Naive B cell (primary cell): ENCODE measurements around the gene RIPPLY3. TPM values are rescaled to one million over a fixed set of nuclear protein-coding genes. Genes with fewer than 3 reads are reported as not detected.
A peak's percentile ranks its signal among the peaks of the same experiment; 100 is the strongest.

Experiments used
- ATAC-seq, 2 donors: fragments of 150-1000 bp; cut with Tn5 transposase; 2 replicates each; pipeline ENCODE4 v1.10.0; 2021; ENCODE audit warnings: low read depth in 2 of 2, mild to moderate bottlenecking in 2 of 2, moderate library complexity in 2 of 2
- DNase-seq: peaks from one replicate; pipeline ENCODE4 v3.0.0; 2022
- H3K27ac Mint-ChIP-seq, 6 donors: one replicate each; pipeline ENCODE4 v1.8.0; 2020 to 2022; ENCODE audit warnings: mild to moderate bottlenecking in 6 of 6, mixed read lengths in 6 of 6, moderate library complexity in 5 of 6, inconsistent platforms in 2 of 6
- H3K27me3 Mint-ChIP-seq, 3 donors: one replicate each; pipeline ENCODE4 v1.8.0; 2021 to 2022; ENCODE audit warnings: mixed read lengths in 3 of 3, mild to moderate bottlenecking in 1 of 3
- H3K36me3 Mint-ChIP-seq, 2 donors: one replicate each; pipeline ENCODE4 v1.8.0; 2020 to 2022; ENCODE audit warnings: mixed read lengths in 2 of 2, inconsistent platforms in 1 of 2, mild to moderate bottlenecking in 1 of 2
- H3K4me1 Mint-ChIP-seq, 3 donors: one replicate each; pipeline ENCODE4 v1.8.0; 2020 to 2022; ENCODE audit warnings: mixed read lengths in 3 of 3, inconsistent platforms in 1 of 3, mild to moderate bottlenecking in 1 of 3, moderate library complexity in 1 of 3
- H3K4me3 Mint-ChIP-seq, 8 donors: one replicate each; pipeline ENCODE4 v1.8.0; 2020 to 2022; ENCODE audit warnings: mild to moderate bottlenecking in 8 of 8, mixed read lengths in 8 of 8, moderate library complexity in 8 of 8, inconsistent platforms in 2 of 8
- H3K9me3 Mint-ChIP-seq, 7 donors: one replicate each; pipeline ENCODE4 v1.8.0; 2020 to 2022; ENCODE audit warnings: mixed read lengths in 7 of 7, mild to moderate bottlenecking in 5 of 7, inconsistent platforms in 2 of 7, moderate library complexity in 1 of 7
- polyA plus RNA-seq, 6 donors: library from polyadenylated mRNA; unstranded; fragments of 300-500 nt; fragmentation: Illumina TruSeq; gene quantifications; one replicate each; pipeline ENCODE4 v1.2.3, GENCODE V29; 2021; ENCODE audit warnings: low read depth in 6 of 6

The RIPPLY3 gene
- not detected for polyA plus RNA-seq

GRCh38 chr21:37006486-37007291 is at the start of gene RIPPLY3:
TSS of gene RIPPLY3 (plus strand) at chr21:37006702. CDS start at chr21:37006773, 71 bp downstream.
- no peak for DNase-seq
- H3K9me3 Mint-ChIP-seq: no peaks in the 10 kb centered on the region
- H3K36me3 Mint-ChIP-seq: no peaks in the 10 kb centered on the region
- H3K4me3 Mint-ChIP-seq: peak within 1 kb of the TSS; percentile 27 to 82 (median 66)
- peaks cover 8 to 21% (median 12%) of the 10 kb centered on the region in 3 donors for H3K4me1 Mint-ChIP-seq
- ATAC-seq: peak; percentile 38
- no peak within 1 kb of the TSS for H3K27ac Mint-ChIP-seq
- peaks cover 22 to 41% (median 28%) of the 10 kb centered on the region in 3 donors for H3K27me3 Mint-ChIP-seq

- Mint-ChIP-seq H3K36me3 (peaks cover 5 to 15% of the 10 kb centered on the region in 2 donors), H3K4me3 (no peak overlapping the region), H3K9me3 (no peaks in the 10 kb centered on the region), H3K4me1 (peaks cover 0 to 4% (median 0%) of the 10 kb centered on the region in 3 donors), H3K27ac (peak overlapping the region in 1 of 6 donors; percentile 76), H3K27me3 (no peaks in the 10 kb centered on the region)
- DNase-seq (no peak), ATAC-seq (no peak)
Measured at GRCh38 chr21:36959020-36959835, 47.3 kb upstream of the RIPPLY3 start.

GRCh38 chr21:36960676-36961284 is 45.7 kb upstream of the RIPPLY3 start:
- Mint-ChIP-seq H3K36me3 (peaks cover 5 to 15% of the 10 kb centered on the region in 2 donors), H3K4me3 (peak overlapping the region in 1 of 8 donors; percentile 25), H3K27me3 (no peaks in the 10 kb centered on the region), H3K4me1 (peaks cover 9 to 12% (median 11%) of the 10 kb centered on the region in 3 donors), H3K9me3 (no peaks in the 10 kb centered on the region), H3K27ac (peak overlapping the region in 1 of 6 donors; percentile 73)
- no peak for ATAC-seq
- DNase-seq: no peak

GRCh38 chr21:36962098-36962780 is 44.3 kb upstream of the RIPPLY3 start:
- Mint-ChIP-seq H3K4me1 (peaks cover 9 to 17% (median 14%) of the 10 kb centered on the region in 3 donors), H3K27ac (peak overlapping the region in 1 of 6 donors; percentile 75), H3K9me3 (no peaks in the 10 kb centered on the region), H3K36me3 (peaks cover 5 to 15% of the 10 kb centered on the region in 2 donors), H3K27me3 (no peaks in the 10 kb centered on the region), H3K4me3 (no peak overlapping the region)
- no peak for ATAC-seq
- DNase-seq: no peak

- peaks cover 9 to 20% (median 14%) of the 10 kb centered on the region in 3 donors for H3K4me1 Mint-ChIP-seq
- H3K27me3 Mint-ChIP-seq: no peaks in the 10 kb centered on the region
- H3K9me3 Mint-ChIP-seq: no peaks in the 10 kb centered on the region
- H3K27ac Mint-ChIP-seq: no peak overlapping the region
- H3K36me3 Mint-ChIP-seq: peaks cover 5 to 14% of the 10 kb centered on the region in 2 donors
- no peak for ATAC-seq
- DNase-seq: no peak
- peak overlapping the region in 4 of 8 donors; percentile 5 to 86 (median 32) for H3K4me3 Mint-ChIP-seq
Measured at GRCh38 chr21:36964398-36964797, 42.1 kb upstream of the RIPPLY3 start.

GRCh38 chr21:36964827-36965719 is 41.4 kb upstream of the RIPPLY3 start:
- Mint-ChIP-seq H3K36me3 (peaks cover 5 to 9% of the 10 kb centered on the region in 2 donors), H3K4me1 (peaks cover 9 to 20% (median 14%) of the 10 kb centered on the region in 3 donors), H3K27ac (peak overlapping the region in 5 of 6 donors; percentile 73 to 90 (median 88)), H3K27me3 (no peaks in the 10 kb centered on the region), H3K4me3 (peak overlapping the region; percentile 76 to 94 (median 86)), H3K9me3 (no peaks in the 10 kb centered on the region)
- ATAC-seq (peak; percentile 15 to 24), DNase-seq (no peak)

GRCh38 chr21:36965720-36966065 is 40.8 kb upstream of the RIPPLY3 start:
- Mint-ChIP-seq H3K9me3 (no peaks in the 10 kb centered on the region), H3K4me3 (peak overlapping the region; percentile 76 to 94 (median 86)), H3K36me3 (peaks cover 3 to 5% of the 10 kb centered on the region in 2 donors), H3K27me3 (no peaks in the 10 kb centered on the region), H3K4me1 (peaks cover 7 to 20% (median 14%) of the 10 kb centered on the region in 3 donors), H3K27ac (peak overlapping the region in 5 of 6 donors; percentile 73 to 90 (median 86))
- no peak for DNase-seq
- no peak for ATAC-seq

GRCh38 chr21:36966066-36966820 is 40.3 kb upstream of the RIPPLY3 start, which contains the start of gene HLCS:
TSS of gene HLCS (minus strand) at chr21:36966669. CDS start at chr21:36966638, 31 bp downstream.
- DNase-seq (peak; percentile 75), ATAC-seq (peak; percentile 89 to 90)
- Mint-ChIP-seq H3K9me3 (no peaks in the 10 kb centered on the region), H3K36me3 (no peaks in the 10 kb centered on the region), H3K27me3 (no peaks in the 10 kb centered on the region), H3K4me1 (peaks cover 4 to 20% (median 14%) of the 10 kb centered on the region in 3 donors), H3K4me3 (peak within 1 kb of the TSS; percentile 76 to 94 (median 86)), H3K27ac (peak within 1 kb of the TSS; percentile 79 to 90 (median 88))

GRCh38 chr21:36966821-36967768 is 39.4 kb upstream of the RIPPLY3 start:
- Mint-ChIP-seq H3K9me3 (no peaks in the 10 kb centered on the region), H3K27me3 (no peaks in the 10 kb centered on the region), H3K4me1 (peaks cover 4 to 20% (median 14%) of the 10 kb centered on the region in 3 donors), H3K36me3 (no peaks in the 10 kb centered on the region), H3K4me3 (peak overlapping the region; percentile 72 to 92 (median 85)), H3K27ac (peak overlapping the region; percentile 32 to 88 (median 73))
- DNase-seq (no peak), ATAC-seq (no peak)

GRCh38 chr21:36968414-36968813 is 38.1 kb upstream of the RIPPLY3 start:
- no peaks in the 10 kb centered on the region for H3K27me3 Mint-ChIP-seq
- ATAC-seq (no peak), DNase-seq (no peak)
- no peaks in the 10 kb centered on the region for H3K36me3 Mint-ChIP-seq
- H3K4me1 Mint-ChIP-seq: peaks cover 4 to 20% (median 14%) of the 10 kb centered on the region in 3 donors
- peak overlapping the region in 2 of 6 donors; percentile 48 to 57 for H3K27ac Mint-ChIP-seq
- H3K4me3 Mint-ChIP-seq: peak overlapping the region in 3 of 8 donors; percentile 6 to 92 (median 84)
- no peaks in the 10 kb centered on the region for H3K9me3 Mint-ChIP-seq
